Measurements from ENCODE around the gene JMJD1C. TPM values are rescaled to one million over a fixed set of nuclear protein-coding genes. Genes with fewer than 3 reads are reported as not detected.
A peak's percentile ranks its signal among the peaks of the same experiment; 100 is the strongest.
"Not testable (repeated sequence)": the region's sequence is repeated elsewhere in the genome, so short reads cannot be mapped to it uniquely, and the experiment has no call there.

JMJD1C gene
- polyA plus RNA-seq, 1 donor: 64.9 TPM

DNA sequence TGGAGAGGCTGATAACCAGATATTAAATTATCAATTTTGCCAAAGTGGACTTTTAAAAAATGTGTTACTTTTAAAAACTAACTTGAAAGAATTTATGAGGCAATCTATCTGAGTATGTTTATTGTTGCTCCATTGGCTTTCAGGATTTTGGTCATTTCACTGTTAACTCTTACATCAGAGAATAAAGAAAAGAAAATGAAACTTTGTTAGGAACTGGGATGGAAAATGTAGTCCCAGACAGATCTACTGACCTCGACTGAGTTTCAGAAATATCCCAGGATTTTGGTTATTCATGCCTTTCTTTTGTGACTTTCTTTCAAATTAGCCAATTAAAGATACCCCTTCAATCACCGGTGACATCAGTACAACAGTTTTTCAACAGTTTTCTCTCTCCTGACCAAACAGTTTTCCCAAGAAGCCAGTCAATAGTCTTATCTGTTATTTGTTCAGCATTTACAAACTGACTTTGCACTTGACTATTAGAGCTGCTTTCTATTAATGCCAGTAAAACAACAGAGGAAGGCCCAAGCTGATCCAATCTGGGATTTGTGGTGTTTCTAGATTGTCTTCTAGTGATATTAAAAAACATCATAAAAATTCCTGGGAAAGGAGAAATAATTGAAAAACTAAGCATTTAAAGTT, 296.8 kb downstream of the JMJD1C start:
- DNase-seq: no peak

DNA sequence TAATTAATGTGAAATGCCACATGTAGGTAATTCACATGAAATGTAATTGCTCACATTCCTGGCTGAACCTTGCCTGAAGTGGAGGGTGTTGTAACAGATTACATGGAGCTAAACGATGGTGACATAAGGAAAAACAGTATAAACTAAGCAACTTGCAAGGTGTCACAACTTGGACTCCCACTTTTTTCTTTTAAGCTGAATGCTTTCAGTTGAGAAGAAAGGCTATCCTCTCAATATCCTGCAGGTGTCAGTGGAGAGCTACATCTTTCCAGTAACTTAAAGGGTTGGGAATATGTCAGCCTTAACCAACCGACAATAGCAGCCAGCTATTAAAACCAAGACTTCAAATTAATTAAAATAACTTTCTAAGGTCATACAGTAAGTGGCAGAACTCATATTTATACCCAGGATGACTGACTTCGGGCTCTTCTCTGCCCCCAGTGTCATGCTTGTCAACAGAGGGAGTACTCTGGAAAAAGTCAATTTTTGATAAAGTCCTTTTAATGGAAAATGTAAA, 299.0 kb downstream of the JMJD1C start:
- DNase-seq: peak; percentile 68

DNA sequence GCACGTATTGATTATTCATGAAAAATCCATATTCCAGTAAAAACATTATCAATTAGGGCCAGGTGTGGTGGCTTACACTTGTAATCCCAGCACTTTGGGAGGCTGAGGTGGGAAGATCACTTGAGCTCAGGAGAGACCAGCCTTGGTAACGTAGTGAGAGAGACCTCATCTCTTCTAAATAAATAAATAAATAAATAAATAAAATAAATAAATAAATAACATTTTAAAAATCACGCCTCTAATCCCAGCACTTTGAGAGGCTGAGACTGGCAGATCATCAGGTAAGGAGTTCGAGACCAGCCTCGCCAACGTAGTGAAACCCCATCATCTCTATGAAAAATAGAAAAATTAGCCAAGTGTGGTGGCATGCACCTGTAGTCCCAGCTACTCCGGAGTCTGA, 300.5 kb downstream of the JMJD1C start:
- DNase-seq: no peak

DNA sequence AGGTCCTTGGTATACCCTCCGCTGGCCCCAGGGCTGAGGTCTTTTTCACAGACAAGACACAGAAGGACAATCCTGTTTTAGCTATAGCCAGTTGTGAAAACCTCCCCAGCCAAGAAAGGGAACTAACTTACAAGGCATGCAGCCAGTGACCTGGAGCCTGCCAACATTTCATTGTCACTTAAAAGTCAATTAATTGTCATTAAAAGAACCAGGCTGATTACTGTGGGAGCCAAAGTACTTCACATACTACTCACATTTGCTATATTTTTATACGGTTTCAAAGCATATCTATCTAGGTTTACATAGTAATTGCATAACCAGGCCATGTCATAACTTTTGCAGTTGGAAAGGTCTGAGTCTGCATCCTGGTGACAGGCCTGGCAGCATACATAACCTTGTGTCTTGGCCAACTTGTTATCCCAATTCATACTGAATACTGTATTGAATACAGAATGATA, 301.6 kb downstream of the JMJD1C start:
- DNase-seq: no peak

DNA sequence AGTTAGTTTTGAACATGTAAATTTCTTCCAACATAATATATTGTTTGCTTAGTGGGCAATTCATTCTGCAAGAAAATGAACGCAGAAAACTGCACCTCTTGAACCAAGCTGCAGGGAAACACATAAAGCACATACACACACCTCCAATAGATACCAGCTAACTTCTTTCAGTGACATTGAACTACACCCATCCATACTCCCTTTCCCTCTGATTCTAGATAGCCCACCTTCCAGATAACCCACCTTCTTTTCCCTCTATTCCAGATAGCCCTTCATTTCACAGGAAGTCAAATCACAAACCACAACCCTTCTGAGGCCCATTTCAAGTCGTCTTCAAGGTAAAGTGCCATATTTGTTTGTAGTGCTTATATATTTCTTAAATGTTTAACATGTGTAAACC, 304.2 kb downstream of the JMJD1C start:
- no peak for DNase-seq

DNA sequence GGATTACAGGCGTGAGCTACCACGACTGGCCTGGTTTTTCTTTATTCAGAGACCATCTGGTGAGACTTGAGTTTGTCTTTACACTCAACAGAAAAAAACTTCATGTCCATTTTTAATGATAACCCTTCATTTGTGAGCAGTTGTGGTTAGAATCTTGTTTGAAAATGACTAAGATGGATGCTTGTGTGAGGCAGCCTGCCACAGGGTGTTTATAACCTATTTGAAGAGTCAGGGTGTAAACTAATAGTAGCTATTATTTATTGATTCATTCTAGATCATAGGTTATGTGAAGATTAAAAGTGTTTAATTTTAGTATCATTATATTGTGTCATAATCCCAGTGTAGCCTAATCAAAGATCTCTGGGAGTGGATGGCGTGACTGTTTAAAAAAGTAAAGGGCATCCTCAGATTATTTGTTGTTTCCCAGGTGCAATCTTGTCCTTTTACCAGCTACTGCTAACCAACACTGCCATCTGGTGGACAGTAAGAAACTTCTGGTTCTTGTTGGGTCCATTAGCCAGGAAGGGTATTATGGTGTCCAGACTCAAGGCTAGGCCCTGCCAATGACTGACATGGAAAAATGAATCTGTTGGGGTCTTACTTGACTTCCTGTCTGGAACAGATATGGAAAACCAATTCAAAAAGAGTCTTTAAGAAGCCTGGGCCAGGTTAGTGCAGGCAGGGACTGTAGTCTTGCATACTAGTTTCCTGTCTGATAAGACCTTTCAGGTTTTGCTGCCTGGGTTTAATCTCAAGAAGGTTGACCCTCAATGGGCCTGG, 307.7 kb downstream of the JMJD1C start:
- peak; percentile 81 for DNase-seq

DNA sequence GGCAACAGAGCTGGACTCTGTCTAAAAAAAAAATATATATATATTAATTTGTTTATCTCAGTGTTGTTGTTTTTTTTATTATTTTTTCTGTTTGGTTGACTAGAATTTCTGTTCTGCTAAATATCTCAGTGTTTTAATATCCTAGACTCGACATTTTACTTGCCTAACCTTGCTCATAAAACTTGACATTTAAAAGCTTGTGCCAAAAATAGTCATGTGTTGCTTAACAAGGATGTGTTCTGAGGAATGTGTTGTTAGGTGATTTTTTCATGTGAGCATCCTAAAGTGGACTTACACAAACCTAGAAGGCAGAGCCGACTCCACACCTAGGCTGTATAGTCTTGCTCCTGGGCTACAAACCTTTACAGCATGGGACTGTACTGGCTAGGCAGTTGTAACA, 309.5 kb downstream of the JMJD1C start:
- no peak for DNase-seq

DNA sequence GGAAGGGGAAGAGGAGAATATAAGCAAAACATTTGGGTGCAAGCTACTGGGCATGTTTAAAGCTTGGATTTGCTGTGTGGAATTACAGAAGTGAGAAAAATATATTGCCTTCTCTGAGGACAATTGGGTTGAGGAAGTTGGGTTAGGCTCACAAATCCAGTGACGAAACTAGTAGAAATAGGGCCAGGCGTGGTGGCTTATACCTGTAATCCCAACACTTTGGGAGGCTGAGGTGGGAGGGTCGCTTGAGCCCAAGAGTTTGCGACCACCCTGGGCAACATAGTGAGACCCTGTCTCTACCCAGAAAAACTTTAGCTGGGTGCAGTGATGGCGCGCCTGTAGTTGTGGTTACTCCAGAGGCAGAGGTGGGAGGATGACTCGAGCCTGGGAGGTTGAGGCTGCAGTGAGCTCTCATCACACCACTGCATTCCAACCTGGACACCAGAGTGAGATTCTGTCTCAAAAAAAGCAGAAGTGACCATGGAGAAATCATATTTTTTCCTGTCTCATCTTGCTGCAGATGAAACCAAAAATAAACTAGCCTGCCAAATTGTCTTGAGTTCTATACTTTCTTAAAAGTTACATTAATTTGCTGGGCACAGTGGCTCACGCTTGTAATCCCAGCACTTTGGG, 310.3 kb downstream of the JMJD1C start:
- DNase-seq: no peak

DNA sequence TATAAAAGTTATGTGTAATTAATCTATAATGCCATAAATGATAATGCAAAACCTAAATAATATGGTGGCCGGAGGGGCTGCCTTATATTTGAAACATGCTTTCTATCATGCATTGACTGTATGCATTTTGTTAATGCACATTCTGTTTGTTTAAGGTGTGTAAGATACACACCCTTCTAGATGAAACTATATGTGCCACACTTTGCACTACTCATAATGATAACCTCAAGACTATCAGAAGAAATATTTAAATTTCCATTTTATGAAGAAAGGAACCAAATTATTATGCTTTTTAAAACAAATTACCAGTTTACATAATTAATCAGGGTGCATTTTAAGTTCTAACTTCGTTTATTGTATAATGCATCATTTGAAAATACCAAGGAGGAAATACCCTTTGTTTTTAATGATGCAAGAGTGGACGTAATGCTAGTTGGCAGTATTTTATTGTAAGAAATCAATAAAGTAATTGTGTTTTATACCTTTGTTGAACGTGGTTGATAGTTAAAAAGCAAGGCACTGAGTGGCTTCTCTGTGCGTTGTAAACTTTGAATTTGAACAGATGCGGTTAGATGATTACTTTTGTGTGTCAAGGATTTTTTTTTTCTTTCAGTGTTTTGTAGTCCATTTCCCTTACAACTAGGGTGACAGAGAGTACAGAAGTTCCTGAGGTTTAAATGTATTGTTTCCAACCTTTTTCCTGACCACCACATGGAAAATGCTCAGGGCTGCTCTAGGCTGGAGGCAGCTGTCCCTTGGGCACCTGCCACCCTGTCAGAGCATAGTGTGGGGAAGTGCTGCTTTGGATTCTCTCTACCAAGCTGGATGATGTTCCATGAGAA, 311.0 kb downstream of the JMJD1C start:
- no peak for DNase-seq

DNA sequence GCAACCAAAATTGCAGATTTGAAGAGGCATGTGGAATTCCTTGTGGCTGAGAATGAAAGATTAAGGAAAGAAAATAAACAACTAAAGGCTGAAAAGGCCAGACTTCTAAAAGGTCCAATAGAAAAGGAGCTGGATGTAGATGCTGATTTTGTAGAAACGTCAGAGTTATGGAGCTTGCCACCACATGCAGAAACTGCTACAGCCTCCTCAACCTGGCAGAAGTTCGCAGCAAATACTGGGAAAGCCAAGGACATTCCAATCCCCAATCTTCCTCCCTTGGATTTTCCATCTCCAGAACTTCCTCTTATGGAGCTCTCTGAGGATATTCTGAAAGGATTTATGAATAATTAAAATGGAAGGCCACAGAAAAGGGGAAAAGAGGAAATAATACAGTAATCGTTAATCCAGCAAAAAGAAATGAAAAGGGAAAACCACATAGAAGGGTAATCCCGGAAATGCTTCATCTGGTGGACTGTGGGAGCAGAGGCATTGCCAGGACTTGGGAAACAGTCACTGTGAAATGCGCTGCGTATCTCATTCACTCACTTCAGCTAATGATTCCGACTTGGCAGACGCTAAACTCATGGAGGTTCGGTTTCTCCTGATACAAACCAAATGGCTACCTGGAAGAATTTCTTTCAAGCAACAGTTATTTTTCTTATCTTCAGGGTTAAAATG, 311.8 kb downstream of the JMJD1C start:
- DNase-seq: not testable (repeated sequence)

DNA sequence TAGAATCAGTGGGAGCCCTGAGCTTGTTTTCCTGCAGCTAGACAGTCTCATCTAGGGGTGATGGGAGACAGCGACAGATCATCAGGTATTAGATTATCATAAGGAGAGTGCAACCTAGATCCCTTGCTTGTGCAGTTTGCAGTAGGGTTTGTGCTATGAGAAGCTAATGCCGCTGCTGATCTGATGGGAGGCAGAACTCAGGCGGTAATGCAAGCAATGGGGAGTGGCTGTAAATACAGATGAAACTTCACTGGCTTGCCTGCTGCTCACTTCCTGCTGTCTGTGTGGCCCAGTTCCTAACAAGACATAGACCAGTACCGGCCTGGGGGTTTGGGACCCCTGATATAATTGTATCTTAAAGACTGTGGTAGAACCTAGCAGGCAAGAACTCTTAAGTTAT, 315.0 kb downstream of the JMJD1C start:
- no peak for DNase-seq

DNA sequence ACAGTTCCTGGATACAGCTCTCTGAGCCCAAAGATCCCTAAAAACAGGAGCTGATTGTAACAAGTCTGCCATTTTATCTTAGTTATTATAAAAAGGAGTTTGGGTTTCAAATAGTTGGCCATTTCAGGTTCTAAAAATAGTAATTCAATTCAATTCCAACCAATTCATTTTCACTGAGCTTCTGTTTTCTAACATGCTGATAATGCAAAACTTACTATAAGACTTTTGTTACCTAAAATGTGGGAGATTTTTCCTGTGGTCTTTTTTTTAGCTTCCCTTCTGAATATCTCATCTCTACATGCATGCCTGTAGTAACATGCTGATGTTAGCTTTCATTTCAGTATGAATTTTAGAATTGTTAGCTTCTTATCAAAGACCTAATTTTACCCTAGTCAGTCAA, 319.3 kb downstream of the JMJD1C start:
- DNase-seq: no peak

DNA sequence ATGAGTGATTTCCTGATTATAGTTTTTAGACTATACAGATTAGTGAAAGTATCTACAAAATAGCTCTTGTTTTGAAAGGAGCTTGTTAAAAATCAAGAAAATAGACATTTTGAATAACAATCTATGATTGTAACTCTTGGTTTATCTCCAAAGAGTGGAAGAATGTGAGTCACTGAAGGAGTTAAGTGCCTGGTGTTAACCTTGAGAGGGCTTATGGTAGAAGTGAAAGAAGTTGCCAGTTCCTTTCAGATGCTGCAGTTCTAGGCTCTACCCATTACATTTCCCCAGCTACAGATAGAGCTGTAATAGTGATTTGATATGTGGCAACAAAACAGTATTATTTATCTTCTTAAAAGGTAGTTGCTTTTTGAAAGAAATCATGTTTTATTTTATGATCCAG, 320.0 kb downstream of the JMJD1C start:
- DNase-seq: no peak

DNA sequence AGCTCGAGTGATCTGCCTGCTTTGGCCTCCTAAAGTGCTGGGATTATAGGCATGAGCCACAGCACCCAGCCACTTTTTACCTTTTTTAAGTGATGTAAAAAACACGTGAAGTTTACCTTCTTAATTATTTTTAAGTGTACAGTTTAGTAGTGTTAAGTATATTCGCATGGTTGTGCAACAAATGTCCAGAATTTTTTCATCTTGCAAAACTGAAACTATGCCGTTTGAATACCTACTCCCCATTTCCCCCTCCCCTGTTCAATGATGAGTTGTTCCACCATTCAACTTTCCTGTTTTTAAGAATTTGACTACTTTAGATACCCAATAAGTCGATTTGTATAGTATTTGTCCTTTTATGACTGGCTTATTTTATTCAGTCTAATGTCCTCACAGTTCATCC, 321.8 kb downstream of the JMJD1C start:
- DNase-seq: no peak

DNA sequence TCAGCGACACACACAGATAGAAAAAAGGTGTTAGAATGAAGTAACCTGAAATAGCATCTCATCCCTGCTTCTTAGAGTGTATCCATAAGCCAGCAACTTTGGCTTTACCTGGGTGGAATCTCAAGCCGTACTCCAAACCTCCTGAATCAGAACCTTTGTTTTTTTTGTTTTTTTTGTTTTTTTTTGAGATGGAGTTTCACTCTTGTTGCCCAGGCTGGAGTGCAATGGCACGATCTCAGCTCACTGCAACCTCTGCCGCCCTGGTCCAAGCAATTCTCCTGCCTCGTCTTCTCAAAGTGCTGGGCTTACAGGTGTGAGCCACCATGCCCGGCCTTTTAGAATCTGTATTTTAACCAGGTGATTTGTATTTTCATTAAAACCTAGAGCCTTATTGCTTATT, 323.6 kb downstream of the JMJD1C start:
- DNase-seq: no peak

DNA sequence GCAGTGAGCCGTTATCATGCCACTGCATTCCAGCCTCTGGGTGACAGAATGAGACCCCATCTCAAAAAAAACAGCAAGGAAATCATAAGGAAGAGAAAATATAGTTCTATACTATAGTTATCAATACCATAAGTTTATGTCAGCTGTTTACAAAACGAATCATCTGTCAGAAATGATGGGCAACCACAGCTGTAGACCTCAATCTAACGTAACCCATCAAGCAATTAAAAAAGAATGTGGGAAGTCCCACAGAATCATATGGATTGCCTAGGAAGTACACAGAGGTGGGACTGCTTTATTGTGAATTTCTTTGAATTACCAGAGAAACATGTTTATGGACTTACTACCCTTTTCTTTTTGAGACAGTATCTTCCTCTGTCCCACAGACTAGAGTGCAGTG, 325.7 kb downstream of the JMJD1C start:
- no peak for DNase-seq

DNA sequence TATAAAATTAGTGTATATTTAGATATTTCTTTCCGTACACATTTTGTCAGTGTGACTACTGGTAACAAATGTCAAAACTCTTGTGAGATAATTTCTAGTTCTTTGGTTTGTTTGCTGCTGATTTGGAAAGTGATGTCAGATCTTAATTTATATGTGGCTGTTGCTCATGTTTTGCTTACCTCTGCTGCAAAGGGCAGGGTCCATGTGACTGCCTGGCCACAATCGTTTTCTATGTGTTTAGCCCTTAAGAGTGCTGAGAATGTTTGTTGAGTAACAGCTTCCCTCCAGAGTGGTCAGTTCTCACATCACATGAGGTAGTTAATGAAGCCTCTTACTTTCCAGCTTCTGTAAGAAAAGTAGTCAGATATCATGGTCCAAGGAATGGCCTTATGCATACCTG, 328.5 kb downstream of the JMJD1C start:
- no peak for DNase-seq

DNA sequence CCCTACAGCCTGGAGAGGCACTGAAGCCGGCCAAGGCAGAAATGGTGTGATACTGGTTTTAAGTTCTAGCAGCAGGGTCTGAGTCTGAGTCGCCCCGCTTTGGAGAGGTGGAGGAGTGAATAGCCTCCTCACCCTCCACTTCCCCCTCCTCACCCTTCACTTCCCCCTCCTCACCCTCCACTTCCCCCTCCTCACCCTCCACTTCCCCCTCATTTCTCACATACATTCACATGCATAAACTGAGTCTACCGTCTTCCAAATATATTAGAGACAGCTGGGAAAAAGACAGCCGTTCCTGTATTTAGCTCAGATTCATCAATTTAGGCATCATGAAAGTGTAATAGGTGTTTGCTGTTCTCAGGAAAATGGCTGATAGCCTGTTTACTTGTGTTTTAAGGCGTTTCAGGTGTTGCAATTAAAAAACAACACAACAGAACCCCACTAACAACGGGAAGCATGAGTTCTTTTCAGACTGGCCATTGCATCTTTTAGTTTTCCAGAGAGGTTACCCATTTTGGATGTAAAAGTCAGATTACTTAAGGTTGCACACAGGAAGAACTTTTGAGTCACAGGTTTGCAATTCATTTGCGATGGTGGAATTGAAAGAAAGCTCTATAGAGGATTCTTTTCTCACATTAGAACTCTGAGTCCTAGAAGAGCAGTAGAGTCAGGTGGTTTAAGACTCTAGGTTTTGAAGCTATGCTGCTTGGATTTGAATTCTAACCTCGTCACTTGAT, 331.8 kb downstream of the JMJD1C start:
- no peak for DNase-seq

DNA sequence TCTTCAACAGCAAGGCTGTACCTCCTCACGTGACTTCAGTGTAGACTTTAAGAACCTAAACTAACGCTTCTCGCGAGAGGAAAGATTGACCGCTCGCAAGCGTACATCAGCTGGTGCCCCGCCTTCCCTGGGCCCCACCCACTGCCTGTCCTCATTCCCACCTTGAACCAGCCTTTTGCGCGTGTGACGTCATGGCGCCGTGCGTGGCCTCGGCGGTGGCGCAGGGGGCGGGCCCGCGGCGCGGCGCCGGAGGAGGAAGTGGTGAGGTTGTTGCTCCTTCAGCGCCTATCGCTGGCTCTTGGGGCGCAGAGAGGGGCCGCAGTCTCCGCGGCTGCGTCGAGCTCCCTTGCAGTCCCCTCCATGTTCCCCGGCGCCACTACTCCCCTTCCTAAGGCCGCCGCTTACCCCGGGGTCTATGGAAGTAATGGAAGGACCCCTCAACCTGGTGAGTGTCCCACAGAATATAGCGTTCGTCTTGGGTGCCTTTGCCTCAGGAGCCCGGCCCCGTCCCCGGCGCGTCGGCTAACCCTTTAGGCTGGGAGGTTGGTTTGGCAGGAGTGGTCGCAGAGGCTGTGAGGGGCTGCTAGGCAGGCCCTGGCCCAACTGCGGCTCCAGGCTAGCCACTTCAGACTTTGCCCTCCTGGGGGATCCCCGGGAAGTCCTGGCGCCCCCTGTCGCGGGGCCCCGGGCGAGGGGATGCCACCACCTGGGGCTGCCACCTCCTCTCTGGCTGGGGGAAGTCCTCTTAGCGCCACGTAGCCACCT, 332.5 kb downstream of the JMJD1C start, which contains the start of gene NRBF2:
NRBF2 (plus strand) TSS at position 273 of the 765 bp plus-strand sequence; CDS start at position 416, 143 bp downstream.
- DNase-seq: peak; percentile 97

DNA sequence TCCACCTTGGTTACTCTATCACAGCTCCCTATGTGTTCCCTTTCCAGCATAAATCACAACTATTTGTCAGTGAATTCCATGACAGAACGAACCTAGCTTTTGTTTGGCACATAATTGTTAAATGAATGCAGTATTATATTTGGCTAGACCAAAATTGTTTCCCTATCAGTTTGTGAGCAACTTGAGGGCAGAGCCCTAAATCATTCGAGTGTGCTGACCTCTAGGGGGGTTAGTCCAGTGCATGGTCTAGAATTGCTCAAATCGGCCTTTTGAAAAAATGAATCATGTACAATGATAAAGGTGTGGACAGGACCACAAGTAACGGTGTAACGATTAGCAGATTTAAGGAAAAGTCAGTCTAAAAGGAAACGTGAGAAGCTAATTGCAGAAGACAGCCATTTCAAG, 333.1 kb downstream of the JMJD1C start:
- no peak for DNase-seq

All from hindlimb muscle (tissue), 1 donor.